ENCODE data around the gene ARL2. TPM values are rescaled to one million over a fixed set of nuclear protein-coding genes. Genes with fewer than 3 reads are reported as not detected.

Gene ARL2
- total RNA-seq, 2 donors from 2014 or later = 155 to 207 TPM

GRCh38 chr11:65064847-65065240 lies 50.9 kb downstream of the ARL2 start:
- H3K36me3 ChIP-seq = no peaks in the 10 kb centered on the region
- no peak for DNase-seq (ENCODE audit: low spot score)
- TF ChIP-seq CTCF (IDR thresholded peaks at IDR 0.05) = no peak

GRCh38 chr11:65065851-65066250 lies 51.9 kb downstream of the ARL2 start:
- no peak overlapping the region for H3K27ac ChIP-seq
- no peak for TF ChIP-seq CTCF (IDR thresholded peaks at IDR 0.05)
- no peaks in the 10 kb centered on the region for H3K36me3 ChIP-seq
- H3K9me3 ChIP-seq = no peaks in the 10 kb centered on the region
- H3K27me3 ChIP-seq = no peaks in the 10 kb centered on the region
- H3K4me1 ChIP-seq = no peaks in the 10 kb centered on the region
- H3K4me3 ChIP-seq = no peak overlapping the region
- no peak for DNase-seq (ENCODE audit: low spot score)

More at GRCh38 chr11:65064847-65065240, 50.9 kb downstream of the ARL2 start:
- Histone ChIP-seq H3K9me3 (no peaks in the 10 kb centered on the region), H3K4me1 (no peaks in the 10 kb centered on the region), H3K27me3 (no peaks in the 10 kb centered on the region), H3K27ac (no peak overlapping the region), H3K4me3 (no peak overlapping the region)

GRCh38 chr11:65066315-65066714 lies 52.4 kb downstream of the ARL2 start:
- DNase-seq (ENCODE audit: low spot score) = no peak
- H3K9me3 ChIP-seq = no peaks in the 10 kb centered on the region
- H3K4me3 ChIP-seq = no peak overlapping the region
- no peaks in the 10 kb centered on the region for H3K4me1 ChIP-seq
- no peak for TF ChIP-seq CTCF (IDR thresholded peaks at IDR 0.05)
- no peaks in the 10 kb centered on the region for H3K36me3 ChIP-seq
- no peaks in the 10 kb centered on the region for H3K27me3 ChIP-seq
- no peak overlapping the region for H3K27ac ChIP-seq

- H3K9me3 ChIP-seq = no peaks in the 10 kb centered on the region
- no peak for TF ChIP-seq CTCF (IDR thresholded peaks at IDR 0.05)
- H3K27me3 ChIP-seq = no peaks in the 10 kb centered on the region
- DNase-seq (ENCODE audit: low spot score) = no peak
- H3K4me3 ChIP-seq = no peak overlapping the region
- no peaks in the 10 kb centered on the region for H3K36me3 ChIP-seq
- H3K27ac ChIP-seq = no peak overlapping the region
- H3K4me1 ChIP-seq = no peaks in the 10 kb centered on the region
Observed at GRCh38 chr11:65066805-65067291, 52.9 kb downstream of the ARL2 start.

GRCh38 chr11:65067446-65067845 lies 53.5 kb downstream of the ARL2 start:
- DNase-seq (ENCODE audit: low spot score) = no peak
- Histone ChIP-seq H3K9me3 (no peaks in the 10 kb centered on the region), H3K36me3 (no peaks in the 10 kb centered on the region), H3K4me3 (no peak overlapping the region), H3K27me3 (no peaks in the 10 kb centered on the region), H3K27ac (no peak overlapping the region), H3K4me1 (no peaks in the 10 kb centered on the region)
- TF ChIP-seq CTCF (IDR thresholded peaks at IDR 0.05) = no peak

- Histone ChIP-seq H3K9me3 (no peaks in the 10 kb centered on the region), H3K27me3 (no peaks in the 10 kb centered on the region), H3K27ac (no peak overlapping the region), H3K36me3 (no peaks in the 10 kb centered on the region), H3K4me3 (no peak overlapping the region), H3K4me1 (no peaks in the 10 kb centered on the region)
- TF ChIP-seq CTCF (IDR thresholded peaks at IDR 0.05) = no peak
- no peak for DNase-seq (ENCODE audit: low spot score)
Observed at GRCh38 chr11:65069217-65069616, 55.3 kb downstream of the ARL2 start.
